HepG2 (cell line): ENCODE results near the gene TET2.
A peak's percentile ranks its signal among the peaks of the same experiment; 100 is the strongest.

Experiments used
- CHD2 ChIP-seq: IDR thresholded peaks from 2 replicates; pipeline ENCODE4 v1.6.1; 2011; ENCODE audit warnings: low read depth, low read length, improper control_type of control experiment
- HDAC6 ChIP-seq: fragments of 200-600 bp; sonication (generic); IDR thresholded peaks from 2 replicates; pipeline ENCODE4 v1.7.0; 2017; ENCODE audit warnings: mild to moderate bottlenecking, antibody characterized with exemption, low read length, low read depth
- KDM1A ChIP-seq: IDR thresholded peaks from 2 replicates; pipeline ENCODE4 v1.6.1; 2016; ENCODE audit warnings: missing compliant biosample characterization
- KLF11 ChIP-seq: IDR thresholded peaks from 2 replicates; pipeline ENCODE4 v1.6.1; 2016; ENCODE audit warnings: missing compliant biosample characterization
- ZNF282 ChIP-seq: fragments of 450-650 bp; IDR thresholded peaks from 2 replicates; pipeline ENCODE4 v1.6.1; 2018; ENCODE audit not compliant: partially characterized antibody
- ZNF430 ChIP-seq: sonication (generic); formaldehyde crosslinking; IDR thresholded peaks from 2 replicates; pipeline ENCODE4 v1.9.0; 2021; ENCODE audit warnings: mild to moderate bottlenecking, missing genetic modification reagents
- ZZZ3 ChIP-seq: sonication (generic); formaldehyde crosslinking; IDR thresholded peaks from 2 replicates; pipeline ENCODE4 v1.4.0; 2020; ENCODE audit warnings: missing genetic modification reagents, mild to moderate bottlenecking, borderline replicate concordance
- TF ChIP-seq, protein P1 (sequence below): sonication (generic); formaldehyde crosslinking; IDR thresholded peaks from 2 replicates; pipeline ENCODE4 v1.4.0; 2020; ENCODE audit warnings: mild to moderate bottlenecking, missing genetic modification reagents
- TF ChIP-seq, protein P2 (sequence below): sonication (generic); formaldehyde crosslinking; IDR thresholded peaks from 2 replicates; pipeline ENCODE4 v1.5.0; 2020; ENCODE audit warnings: mild to moderate bottlenecking, missing genetic modification reagents, moderate library complexity

- TF ChIP-seq ZZZ3 (CRISPR knock-in tag) (no peak), ZNF430 (CRISPR knock-in tag) (no peak), KDM1A (CRISPR knock-in tag) (0 out of 2 replicates have a peak, but pooled peaks have one; percentile 23), HDAC6 (no peak), KLF11 (CRISPR knock-in tag) (no peak), CHD2 (no peak), ZNF282 (no peak)
- TF ChIP-seq, protein P1, sequence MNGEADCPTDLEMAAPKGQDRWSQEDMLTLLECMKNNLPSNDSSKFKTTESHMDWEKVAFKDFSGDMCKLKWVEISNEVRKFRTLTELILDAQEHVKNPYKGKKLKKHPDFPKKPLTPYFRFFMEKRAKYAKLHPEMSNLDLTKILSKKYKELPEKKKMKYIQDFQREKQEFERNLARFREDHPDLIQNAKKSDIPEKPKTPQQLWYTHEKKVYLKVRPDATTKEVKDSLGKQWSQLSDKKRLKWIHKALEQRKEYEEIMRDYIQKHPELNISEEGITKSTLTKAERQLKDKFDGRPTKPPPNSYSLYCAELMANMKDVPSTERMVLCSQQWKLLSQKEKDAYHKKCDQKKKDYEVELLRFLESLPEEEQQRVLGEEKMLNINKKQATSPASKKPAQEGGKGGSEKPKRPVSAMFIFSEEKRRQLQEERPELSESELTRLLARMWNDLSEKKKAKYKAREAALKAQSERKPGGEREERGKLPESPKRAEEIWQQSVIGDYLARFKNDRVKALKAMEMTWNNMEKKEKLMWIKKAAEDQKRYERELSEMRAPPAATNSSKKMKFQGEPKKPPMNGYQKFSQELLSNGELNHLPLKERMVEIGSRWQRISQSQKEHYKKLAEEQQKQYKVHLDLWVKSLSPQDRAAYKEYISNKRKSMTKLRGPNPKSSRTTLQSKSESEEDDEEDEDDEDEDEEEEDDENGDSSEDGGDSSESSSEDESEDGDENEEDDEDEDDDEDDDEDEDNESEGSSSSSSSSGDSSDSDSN (CRISPR knock-in tag), result no peak
- TF ChIP-seq, protein P2, sequence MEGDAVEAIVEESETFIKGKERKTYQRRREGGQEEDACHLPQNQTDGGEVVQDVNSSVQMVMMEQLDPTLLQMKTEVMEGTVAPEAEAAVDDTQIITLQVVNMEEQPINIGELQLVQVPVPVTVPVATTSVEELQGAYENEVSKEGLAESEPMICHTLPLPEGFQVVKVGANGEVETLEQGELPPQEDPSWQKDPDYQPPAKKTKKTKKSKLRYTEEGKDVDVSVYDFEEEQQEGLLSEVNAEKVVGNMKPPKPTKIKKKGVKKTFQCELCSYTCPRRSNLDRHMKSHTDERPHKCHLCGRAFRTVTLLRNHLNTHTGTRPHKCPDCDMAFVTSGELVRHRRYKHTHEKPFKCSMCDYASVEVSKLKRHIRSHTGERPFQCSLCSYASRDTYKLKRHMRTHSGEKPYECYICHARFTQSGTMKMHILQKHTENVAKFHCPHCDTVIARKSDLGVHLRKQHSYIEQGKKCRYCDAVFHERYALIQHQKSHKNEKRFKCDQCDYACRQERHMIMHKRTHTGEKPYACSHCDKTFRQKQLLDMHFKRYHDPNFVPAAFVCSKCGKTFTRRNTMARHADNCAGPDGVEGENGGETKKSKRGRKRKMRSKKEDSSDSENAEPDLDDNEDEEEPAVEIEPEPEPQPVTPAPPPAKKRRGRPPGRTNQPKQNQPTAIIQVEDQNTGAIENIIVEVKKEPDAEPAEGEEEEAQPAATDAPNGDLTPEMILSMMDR, result no peak
Measured at GRCh38 chr4:105192910-105193309, 46.2 kb downstream of the TET2 start.
